Uterine smooth muscle cell (primary cell): ENCODE data around the gene C10orf88. TPM values are rescaled to one million over a fixed set of nuclear protein-coding genes. Genes with fewer than 3 reads are reported as not detected.

Experiments
- total RNA-seq: library from RNA; depleted of rRNA; stranded (reverse); fragments of >200 nt; gene quantifications from 2 replicates; pipeline ENCODE4 v1.2.3, GENCODE V29; 2014

Gene C10orf88
- total RNA-seq: 11.9 and 15.7 TPM in 2 replicates

DNA sequence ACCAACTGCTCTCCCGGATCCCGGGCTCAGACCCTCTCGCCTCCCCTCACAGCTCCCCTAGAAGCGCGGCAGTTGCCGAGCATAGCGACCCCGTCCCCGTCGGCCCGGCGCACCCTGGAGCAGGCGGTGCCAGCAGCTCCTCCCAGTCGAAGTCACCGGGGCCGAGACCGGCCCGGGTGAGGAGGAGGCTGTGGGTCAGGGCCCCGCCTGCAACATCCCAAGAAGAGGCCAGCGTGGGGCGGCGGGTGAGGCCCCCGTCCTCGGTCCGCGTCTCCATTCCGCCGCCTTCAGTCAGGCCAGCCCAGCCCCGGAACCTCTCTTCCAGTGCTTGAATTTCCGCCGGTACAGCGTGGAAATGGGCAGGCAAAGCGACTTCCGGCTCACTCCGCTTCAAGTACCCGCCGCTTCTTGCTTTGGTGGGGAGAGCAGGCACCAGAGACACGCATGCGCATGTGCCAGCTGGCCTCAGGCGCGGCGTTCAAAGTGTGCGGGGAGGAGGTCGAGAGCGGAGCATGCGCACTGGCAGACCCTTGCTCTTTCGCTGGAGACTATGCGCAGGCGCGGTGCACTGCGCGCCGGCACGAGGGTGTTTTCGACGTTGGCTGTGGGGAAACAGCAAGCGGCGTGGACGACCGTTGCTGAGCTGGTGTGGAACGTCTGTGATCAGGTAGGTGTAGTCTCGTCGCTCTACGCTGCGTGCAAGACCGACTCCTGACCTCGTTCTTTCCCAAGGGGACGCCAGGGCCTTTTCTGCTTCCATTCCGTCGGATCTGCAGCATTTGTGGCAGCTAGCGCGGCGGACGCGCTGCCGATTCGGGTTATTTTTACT, at the start of gene C10orf88:
Gene C10orf88, minus strand, starts transcription at position 326 of the 829 bp plus-strand sequence. Its CDS starts 49 bp downstream, at position 277.

GRCh38 chr10:122980209-122981065, 26.4 kb upstream of the C10orf88 start, which contains the start of gene PSTK:
Gene PSTK (plus strand): TSS chr10:122980401. CDS start chr10:122980480, 79 bp downstream.

GRCh38 chr10:122910310-122910709, 43.7 kb downstream of the C10orf88 start, which contains the start of gene FAM24A:
Gene FAM24A (plus strand): TSS chr10:122910610. CDS start chr10:122911635, 1,025 bp downstream.

Other genes starting within 250 kb of the C10orf88 start
- 0.33 and 0.50 TPM in 2 replicates for gene CUZD1, start 108.4 kb downstream of the C10orf88 start, total RNA-seq
- gene FAM24B, start 74.6 kb downstream of the C10orf88 start, total RNA-seq: 4.2 and 9.0 TPM in 2 replicates
- not detected in 2 replicates for gene FAM24A, start 43.6 kb downstream of the C10orf88 start, total RNA-seq
- gene PSTK, start 26.2 kb upstream of the C10orf88 start, total RNA-seq: 3.2 and 4.0 TPM in 2 replicates
- 2.5 and 2.7 TPM in 2 replicates for gene IKZF5, start 54.6 kb upstream of the C10orf88 start, total RNA-seq
- gene ACADSB, start 54.8 kb upstream of the C10orf88 start, total RNA-seq: 7.0 and 8.0 TPM in 2 replicates
- gene HMX3, start 181.7 kb upstream of the C10orf88 start, total RNA-seq: not detected in 2 replicates
- not detected in 2 replicates for gene HMX2, start 193.9 kb upstream of the C10orf88 start, total RNA-seq
- gene BUB3, start 200.2 kb upstream of the C10orf88 start, total RNA-seq: 147 and 253 TPM in 2 replicates